Activated T-cell treated with anti-CD3 and anti-CD28 coated beads for 24 hours (primary cell): ENCODE data around the gene C12orf57.

Experiments
- DNase-seq: peaks from one replicate; pipeline ENCODE4 v3.0.0-alpha.2; 2020; ENCODE audit warnings: low read depth

Gene C12orf57

DNA sequence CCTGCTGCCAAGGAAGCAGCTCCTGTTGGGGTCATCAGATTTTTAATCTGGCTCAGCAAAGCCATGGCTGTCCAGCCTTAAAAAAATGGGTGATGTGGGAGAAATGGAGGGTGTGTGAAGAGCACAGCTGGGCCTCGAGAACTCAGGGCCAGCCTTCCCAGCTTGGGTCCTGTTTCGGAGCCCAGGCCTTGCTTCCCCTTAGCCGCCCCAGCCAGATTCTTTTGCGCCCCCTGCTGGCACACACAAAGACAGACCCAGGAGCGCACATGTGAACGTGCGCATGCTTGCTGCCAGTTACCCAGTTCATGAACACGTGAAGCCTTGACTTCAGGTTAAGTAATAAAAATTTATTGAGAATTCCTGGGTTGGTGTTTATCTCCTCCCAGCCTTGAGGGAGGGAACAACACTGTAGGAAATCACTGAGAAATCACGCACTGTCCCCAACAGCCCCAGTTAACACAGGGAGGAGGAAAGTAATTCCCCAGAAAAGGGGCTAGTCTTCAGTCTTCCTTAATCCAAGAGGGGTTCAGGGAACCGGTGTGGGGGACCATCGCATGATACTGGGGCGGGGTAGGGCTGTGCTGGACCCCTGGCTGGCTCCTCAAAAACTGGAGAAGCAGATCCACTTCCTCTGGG, 21.3 kb downstream of the C12orf57 start:
- DNase-seq: peak; percentile 86

DNA sequence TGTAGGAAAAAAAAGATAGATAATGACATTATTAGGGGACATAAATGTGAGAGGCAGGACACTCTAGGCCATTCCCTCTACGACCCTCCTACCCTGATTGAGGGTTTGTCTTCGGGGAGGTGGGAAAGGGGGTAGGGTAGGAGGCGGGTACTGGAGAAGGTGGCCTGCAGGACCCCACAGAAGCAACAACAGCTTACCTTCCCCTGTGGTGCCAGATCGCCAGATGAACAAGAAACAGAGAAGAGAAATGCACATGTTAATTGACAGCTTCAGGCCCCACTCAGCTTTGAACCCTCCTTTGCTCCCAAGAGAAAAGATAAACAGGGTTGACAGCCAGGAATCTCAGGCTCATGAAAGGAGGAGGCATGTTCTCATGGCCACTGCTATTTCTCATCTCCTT, 21.9 kb downstream of the C12orf57 start:
- no peak for DNase-seq

DNA sequence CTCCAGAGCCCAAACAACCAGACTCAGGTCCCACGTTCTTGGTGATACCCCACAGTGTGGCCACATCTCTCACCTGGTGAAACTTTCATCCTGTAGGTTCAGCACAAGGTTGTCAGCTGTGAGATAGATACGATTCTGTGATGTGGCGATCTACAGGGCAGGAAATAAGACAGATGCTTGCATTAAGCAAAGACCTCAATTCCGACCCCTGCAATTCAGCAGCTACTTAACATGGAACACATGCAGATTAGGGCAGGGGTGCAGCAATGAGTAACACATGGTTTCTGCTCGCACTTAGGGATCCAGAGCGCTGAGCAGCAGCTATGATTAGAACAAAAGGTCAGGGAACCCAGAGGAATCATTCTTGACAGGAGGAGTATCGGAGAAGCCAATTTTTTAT, 22.5 kb downstream of the C12orf57 start:
- no peak for DNase-seq

DNA sequence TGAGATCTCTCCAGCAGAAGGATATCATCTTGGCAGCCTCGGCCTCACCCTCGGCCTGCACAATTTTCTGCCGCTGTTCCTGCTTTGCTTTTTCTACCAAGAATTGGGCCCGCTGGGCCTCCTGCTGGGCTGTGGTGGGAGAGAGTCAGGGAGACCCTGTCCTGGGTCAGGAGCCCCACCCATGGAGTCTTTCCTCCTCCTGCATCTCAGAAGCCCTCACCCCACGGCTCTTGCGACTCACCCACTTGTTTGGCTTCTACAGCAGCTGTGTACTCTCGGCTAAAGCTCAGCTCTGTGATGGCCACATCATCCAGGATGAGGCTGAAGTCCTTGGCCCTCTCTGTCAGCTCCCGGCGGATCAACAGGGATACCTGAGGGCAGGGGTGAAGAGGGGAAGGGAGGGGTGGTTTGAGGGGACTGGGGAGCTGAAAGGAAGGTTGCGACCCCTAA, 23.9 kb downstream of the C12orf57 start:
- DNase-seq: no peak

DNA sequence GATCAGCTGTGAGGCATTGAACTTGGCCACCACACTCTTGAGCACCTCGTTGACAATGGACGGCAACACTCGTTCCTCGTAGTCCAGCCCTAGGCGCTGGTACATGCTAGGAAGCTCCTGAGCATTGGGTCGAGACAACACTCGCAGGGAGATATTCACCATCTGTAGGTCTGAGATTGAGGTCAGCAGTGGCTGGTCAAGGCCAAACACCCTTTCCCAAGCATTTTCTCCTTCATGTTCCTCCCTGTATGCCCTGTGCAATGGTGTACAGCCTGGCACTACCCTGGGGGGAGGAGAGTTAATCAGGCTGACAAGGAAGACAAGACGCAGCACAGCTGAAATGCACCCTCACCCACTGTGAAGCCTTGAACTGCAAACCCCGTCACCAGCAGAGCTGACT, 24.6 kb downstream of the C12orf57 start:
- no peak for DNase-seq

DNA sequence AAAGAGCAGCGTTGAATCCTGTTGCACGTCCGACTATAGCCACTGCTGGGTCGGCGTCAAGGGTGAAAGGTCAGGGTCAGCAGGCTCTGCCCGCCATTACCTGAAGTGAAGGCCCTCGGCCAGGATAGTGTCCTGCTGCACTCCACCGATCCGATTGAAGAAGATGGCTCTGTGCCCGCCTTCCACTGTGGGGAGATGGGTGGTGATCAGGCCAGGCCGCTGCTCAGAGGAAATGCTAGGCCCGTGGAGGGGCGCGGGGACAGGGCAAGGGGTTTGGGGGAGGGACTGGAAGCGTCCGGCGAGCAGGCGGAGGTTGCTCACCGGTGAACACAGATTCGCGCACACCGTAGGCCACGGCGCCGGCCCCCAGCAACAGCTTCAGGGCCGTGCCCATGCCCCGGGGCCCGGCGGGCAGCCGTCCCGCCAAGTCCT, 26.3 kb downstream of the C12orf57 start:
- DNase-seq: no peak

DNA sequence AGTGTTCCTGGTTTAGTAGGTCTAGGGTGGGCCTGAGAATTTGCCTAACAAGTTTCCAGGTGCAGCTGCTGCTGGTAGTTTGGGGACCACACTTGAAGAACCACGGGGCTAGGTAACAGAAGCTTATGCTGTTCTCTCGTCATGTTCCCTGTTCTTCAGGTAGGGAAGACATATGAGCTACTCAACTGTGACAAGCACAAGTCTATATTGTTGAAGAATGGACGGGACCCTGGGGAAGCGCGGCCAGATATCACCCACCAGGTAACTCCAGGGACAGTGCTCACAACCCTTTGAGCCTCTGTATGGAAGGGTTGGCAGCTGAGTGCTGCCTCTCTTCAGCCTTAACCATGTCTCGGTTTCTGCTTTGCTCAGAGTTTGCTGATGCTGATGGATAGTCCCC, 30.4 kb downstream of the C12orf57 start:
- DNase-seq: no peak

DNA sequence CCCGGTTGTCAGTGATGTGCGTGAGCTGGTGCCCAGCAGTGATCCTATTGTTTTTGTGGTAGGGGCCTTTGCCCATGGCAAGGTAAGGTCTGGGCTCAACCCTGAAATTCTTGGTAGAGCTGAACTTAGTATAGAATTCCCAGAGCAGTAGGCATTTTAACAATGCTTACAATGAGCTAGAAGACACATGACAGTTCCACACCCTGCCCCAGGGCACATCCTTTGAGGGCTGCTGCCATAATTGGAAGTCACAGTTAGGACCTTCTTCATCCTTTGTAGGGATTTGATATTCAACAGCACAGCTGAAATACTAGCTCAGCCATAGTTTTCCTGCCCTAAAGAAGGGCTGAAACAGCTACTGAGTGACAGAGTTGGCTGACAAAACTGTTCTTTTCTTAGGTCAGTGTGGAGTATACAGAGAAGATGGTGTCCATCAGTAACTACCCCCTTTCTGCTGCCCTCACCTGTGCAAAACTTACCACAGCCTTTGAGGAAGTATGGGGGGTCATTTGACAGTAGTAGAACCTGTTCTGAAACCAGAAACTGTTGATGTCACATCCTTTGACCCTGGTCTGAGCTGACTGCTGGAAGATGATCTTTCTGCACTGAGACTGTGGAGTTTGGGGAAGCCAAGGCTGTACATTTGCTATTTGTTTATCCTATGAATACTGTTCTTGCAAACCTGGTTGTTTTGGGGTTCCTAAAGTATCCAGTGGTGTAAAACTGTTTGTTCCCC, 31.6 kb downstream of the C12orf57 start:
- no peak for DNase-seq

DNA sequence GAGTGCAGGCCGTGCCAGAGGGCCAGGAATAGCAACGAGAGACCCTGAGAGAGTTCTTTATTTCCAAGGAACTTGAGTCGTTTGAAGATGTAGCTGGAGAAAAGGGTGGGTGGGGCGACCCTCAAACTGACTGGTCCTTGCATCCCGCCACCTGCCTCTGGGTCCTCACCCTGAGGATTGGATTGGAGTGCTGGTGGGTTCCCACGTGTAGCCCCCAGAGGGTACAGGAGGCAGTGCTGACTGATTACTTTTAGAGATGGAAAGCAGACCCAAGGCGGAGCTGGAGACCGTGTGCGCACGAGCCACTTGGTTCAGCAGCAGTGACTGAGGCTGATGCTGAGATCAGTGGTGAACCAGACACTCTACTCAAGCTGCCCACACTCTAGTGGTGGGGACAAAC, 33.8 kb downstream of the C12orf57 start:
- DNase-seq: no peak

DNA sequence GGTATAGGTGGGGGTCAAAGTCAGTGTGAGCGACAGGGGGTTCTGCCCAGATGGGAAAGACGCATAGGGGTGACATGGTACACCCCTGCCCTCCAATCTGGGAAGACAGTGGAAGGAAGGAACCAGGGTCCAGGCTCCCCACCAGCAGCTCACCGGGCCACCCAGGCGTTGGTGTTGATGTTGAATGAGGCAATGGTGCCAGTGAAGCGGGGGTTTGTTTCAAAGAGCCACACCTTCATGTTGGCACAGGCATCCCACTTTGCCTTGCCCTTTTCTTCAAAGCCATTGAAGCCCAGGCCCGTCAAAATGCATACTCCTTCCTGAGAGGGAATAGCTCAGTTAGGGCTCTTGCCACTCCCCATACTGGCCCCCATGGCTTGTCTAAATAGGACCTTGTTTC, 34.4 kb downstream of the C12orf57 start:
- no peak for DNase-seq

DNA sequence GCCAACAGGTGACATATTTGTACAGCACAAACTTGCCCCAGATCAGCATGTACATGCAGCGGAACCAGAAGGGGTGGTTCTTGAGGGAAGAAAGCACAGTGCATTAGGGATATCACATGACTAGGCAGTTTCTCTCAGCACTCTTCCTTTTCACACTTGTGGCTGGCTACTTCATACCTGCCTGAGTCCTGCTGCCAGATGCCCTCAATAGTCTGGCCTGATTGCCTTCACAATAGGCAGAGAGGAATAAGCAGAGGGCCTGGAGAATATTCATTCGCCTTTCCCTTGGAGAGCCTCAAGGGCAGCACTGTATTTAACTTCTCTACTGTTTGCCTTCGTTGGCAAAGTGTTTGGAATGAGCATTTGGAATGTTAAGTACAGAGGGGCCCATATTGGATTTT, 34.8 kb downstream of the C12orf57 start:
- DNase-seq: no peak

DNA sequence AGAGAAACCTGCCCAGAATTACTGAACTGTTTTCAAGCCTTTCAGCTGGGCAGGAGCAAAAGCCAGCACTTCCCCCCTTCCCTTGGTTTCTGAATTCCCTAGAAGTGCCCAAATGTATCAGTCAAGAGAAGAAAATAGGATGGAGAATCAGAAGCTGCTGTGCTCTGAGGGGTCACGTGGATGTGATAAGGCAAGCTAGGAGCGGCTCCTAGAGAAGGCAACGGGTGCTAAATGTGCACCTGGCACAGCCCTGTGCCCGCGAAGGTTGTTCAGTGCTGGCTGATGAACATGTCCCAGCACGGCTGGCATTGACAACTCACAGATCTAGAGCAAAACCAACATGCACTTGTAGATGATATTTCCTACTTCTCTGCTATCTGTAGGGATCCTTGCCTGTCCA, 35.2 kb downstream of the C12orf57 start:
- DNase-seq: no peak

DNA sequence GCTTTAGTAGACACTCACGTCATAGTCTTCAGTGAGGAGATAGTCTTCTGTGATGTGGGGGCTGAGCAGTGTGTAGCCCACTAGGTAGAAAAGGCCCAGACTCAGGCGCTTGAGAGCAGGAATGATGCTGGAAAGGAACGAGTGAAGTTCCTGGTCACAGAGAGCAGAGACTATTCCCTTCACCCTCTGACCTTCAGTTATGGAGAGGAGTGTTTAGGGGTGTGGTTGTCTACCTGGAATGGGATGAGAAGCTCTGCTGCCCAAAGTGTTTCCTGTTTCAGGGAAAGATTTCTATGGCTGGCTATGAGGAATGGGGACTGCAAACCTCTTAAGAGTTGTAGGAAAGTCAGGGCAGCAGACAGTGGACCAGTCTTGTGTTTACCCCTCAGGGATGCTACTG, 35.6 kb downstream of the C12orf57 start:
- no peak for DNase-seq

DNA sequence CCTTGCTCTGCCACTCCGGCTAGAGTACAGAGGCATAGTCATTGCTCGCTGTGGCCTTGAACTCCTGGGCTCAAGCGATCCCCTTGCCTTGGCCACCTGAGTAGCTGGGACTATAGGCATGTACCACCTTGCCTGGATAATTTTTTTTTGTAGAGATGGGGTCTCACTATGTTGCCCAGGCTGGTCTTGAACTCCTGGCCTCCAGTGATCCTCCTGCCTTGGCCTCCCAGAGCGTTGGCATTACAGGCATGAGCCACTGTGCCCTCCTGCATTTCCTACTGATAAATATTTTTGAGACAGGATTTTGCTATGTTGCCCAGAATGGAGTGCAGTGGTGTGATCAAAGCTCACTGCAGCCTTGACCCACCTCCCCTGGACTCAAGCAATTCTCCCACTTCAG, 36.3 kb downstream of the C12orf57 start:
- DNase-seq: no peak

DNA sequence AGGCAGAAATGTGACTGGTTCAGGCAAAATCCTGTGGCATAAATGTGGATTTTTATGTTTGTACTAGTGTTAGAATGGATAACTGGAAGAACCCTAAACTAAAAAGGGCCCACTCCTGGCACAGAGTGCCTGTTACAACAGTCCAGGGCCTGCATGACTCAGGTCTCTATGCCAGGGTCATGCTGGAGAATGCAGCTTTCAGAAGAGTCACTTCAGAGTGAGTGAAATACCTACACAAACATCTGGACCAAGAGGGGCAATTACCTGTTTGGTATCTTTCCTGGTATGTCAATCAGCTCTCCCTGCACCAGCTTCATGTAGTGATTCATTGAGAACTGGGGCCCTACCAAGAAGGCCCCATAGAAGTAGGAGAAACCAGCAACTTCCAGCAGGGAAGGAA, 36.9 kb downstream of the C12orf57 start:
- no peak for DNase-seq

DNA sequence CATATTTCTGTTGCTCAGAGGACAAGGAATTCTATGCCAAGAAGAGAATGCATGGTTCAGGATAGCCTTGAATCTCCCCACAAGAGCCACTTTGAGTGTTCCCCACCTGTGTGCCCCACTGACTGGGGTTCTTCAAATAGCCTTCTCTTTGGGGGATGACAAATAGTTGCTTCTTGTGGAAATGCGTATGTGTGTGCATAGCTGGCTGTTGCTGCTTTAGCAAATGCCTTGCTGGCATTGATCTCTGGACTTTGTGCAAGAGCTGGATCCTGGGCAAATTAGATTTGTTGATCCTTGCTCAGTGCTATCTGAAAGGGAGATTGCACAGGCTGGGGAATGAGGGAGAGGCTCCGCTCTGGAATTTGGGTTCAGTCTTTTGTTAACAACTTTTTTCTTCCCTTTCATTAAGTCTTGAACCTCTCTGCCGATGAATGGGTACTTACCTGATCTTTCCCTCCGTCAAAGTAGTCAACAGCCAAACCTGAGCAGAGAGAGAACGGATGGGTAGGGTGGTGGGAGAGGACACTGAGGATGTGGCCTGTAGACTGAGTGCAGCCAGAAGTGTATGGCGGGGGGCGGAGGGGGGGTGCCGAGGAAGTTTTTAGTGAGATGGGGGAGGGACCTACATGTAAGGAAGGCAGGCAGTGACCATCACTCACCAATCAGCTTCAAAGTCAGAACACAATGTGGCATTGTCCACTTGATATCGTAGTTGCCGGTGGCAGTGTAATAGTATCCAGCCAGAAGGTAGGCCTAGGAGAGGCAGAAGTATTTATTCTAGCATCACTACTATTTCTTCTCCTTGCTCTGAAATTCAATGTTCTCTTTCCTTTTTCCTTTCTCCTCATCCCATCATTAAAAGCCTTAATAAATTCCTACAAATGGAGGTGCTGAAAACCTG, 37.6 kb downstream of the C12orf57 start:
- no peak for DNase-seq

DNA sequence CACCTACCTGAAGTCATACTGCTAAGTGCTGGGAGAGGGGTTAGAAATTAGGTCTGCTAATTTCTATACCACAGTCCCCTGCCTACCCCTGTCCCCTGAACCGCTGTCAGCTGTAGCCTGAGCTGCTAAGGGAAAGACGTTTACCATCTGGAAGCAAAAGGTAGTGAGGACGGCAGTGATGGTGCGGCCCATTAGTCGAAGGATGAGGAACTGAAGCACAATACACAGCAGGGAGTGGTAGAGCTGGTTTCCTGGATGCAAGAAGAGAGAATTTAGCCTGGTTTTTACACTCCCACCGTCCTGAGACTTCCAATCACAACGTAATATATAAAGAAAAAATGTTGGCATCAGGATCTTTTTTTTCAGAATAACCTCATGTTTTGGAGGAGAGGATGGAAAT, 38.7 kb downstream of the C12orf57 start:
- no peak for DNase-seq

DNA sequence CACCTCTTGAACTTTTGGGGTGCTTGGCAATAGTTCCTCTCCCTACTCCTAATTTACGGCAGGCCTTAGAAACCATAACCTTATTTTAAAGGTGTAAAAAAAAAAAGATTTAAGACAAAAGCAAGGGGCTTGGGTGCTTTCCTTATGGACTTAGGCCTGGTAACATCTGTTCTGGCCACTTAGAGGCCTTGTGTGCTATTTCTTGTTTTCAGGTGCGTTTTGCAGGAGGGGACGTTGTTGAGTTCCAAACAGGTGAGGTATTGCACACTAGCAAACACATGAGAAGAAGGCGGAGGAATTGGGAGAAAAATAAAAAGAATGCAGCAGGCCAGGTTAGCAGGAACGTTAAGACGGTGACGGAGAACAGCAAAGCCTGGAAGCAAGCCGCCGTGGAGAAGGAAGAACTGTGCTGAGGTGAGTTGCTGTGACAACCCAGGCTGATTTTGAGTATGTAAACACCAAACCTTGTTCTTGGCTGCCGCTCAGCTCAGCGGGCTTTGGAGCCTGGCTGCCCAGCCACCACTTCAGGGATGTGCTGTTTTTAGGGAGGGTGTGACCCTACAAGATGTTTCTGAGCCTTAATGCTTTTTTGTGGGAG, 44.2 kb downstream of the C12orf57 start:
- DNase-seq: no peak
